Progenitor cell of endocrine pancreas (in vitro differentiated cells): ENCODE results near the gene DZIP3. TPM values are rescaled to one million over a fixed set of nuclear protein-coding genes. Genes with fewer than 3 reads are reported as not detected.

Experiments
- DNase-seq: peaks from one replicate; pipeline ENCODE4 v3.0.0; 2021; ENCODE audit warnings: low spot score; ENCODE audit not compliant: unreplicated experiment
- H3K27ac Mint-ChIP-seq: 2 replicates; pipeline ENCODE4 v1.8.0; 2021; ENCODE audit warnings: mild to moderate bottlenecking, moderate library complexity, mixed read lengths
- H3K27me3 Mint-ChIP-seq: 2 replicates; pipeline ENCODE4 v1.8.0; 2021; ENCODE audit warnings: mixed read lengths
- H3K36me3 Mint-ChIP-seq: 2 replicates; pipeline ENCODE4 v1.8.0; 2022; ENCODE audit warnings: mixed read lengths; ENCODE audit not compliant: insufficient read depth
- H3K4me1 Mint-ChIP-seq: 2 replicates; pipeline ENCODE4 v1.8.0; 2021; ENCODE audit warnings: low read depth, mixed read lengths
- H3K4me3 Mint-ChIP-seq: 2 replicates; pipeline ENCODE4 v1.8.0; 2021; ENCODE audit warnings: low read depth, mild to moderate bottlenecking, moderate library complexity, mixed read lengths
- H3K9me3 Mint-ChIP-seq: 2 replicates; pipeline ENCODE4 v1.8.0; 2021; ENCODE audit warnings: low read depth, mixed read lengths
- CTCF ChIP-seq: fragments of 200-600 bp; sonication (generic); IDR thresholded peaks from one replicate; pipeline ENCODE4 v1.5.0; 2021; ENCODE audit warnings: antibody characterized with exemption, mild to moderate bottlenecking; ENCODE audit not compliant: unreplicated experiment
- long read RNA-seq: library from polyadenylated mRNA; unstranded; transcript quantifications from one replicate; pipeline ENCODE4 v2.0.0, GENCODE V29; 2020
- total RNA-seq: library from RNA; stranded (reverse); gene quantifications from 2 replicates; pipeline ENCODE4 v1.2.1, GENCODE V29; 2021

Gene DZIP3, protein sequence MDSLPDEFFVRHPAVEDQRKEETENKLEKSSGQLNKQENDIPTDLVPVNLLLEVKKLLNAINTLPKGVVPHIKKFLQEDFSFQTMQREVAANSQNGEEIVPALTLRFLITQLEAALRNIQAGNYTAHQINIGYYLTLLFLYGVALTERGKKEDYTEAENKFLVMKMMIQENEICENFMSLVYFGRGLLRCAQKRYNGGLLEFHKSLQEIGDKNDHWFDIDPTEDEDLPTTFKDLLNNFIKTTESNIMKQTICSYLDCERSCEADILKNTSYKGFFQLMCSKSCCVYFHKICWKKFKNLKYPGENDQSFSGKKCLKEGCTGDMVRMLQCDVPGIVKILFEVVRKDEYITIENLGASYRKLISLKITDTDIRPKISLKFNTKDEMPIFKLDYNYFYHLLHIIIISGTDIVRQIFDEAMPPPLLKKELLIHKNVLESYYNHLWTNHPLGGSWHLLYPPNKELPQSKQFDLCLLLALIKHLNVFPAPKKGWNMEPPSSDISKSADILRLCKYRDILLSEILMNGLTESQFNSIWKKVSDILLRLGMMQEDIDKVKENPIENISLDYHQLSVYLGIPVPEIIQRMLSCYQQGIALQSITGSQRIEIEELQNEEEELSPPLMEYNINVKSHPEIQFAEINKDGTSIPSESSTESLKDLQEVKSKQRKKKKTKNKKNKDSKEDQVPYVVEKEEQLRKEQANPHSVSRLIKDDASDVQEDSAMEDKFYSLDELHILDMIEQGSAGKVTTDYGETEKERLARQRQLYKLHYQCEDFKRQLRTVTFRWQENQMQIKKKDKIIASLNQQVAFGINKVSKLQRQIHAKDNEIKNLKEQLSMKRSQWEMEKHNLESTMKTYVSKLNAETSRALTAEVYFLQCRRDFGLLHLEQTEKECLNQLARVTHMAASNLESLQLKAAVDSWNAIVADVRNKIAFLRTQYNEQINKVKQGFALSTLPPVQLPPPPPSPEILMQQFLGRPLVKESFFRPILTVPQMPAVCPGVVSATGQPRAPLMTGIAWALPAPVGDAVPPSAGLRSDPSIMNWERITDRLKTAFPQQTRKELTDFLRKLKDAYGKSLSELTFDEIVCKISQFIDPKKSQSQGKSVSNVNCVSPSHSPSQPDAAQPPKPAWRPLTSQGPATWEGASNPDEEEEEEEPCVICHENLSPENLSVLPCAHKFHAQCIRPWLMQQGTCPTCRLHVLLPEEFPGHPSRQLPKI
- 33.4 and 33.6 TPM in 2 replicates for total RNA-seq
- long read RNA-seq, transcript DZIP3-203 (16 exons, 2,076 nt), result major isoform, 19 of 252 reads
- long read RNA-seq, partial matches to known transcripts, result 196 of 252 reads
- long read RNA-seq, other reads (novel, unspliced or antisense), result 37 of 252 reads

- peak within 1 kb of the TSS; percentile 99 for H3K4me3 Mint-ChIP-seq
- peaks cover 19% of the 10 kb centered on the region for H3K4me1 Mint-ChIP-seq
- no peak for TF ChIP-seq CTCF
- no peaks in the 10 kb centered on the region for H3K27me3 Mint-ChIP-seq
- no peaks in the 10 kb centered on the region for H3K36me3 Mint-ChIP-seq
- H3K9me3 Mint-ChIP-seq, result no peaks in the 10 kb centered on the region
- peak within 1 kb of the TSS; percentile 100 for H3K27ac Mint-ChIP-seq
- DNase-seq, result peak; percentile 93
Observed at GRCh38 chr3:108589081-108589997, at the start of gene DZIP3, which contains the start of gene CIP2A. TSS of gene DZIP3 (plus strand) at chr3:108589722. CDS start at chr3:108605407, 15,685 bp downstream. TSS of gene CIP2A (minus strand) at chr3:108589438. CDS start at chr3:108589375, 63 bp downstream.

DNA sequence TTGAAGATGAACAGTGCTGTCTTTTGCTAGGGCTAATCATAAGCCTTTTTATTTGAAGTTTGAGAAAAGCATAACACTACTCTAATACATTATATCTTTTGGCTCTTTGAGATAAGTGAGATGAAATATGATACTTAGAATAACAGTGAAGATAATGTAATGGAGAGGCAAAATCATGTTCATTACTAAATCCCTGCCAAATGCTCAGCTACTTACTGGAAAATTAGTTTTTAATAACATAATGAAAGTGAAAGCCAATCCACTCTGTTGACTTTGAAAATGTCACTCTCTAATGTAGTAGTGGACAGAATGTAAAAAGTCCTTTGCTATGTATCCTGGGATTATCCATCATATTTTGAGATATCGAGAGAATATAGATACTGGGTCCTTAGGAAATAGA is 43.3 kb upstream of the DZIP3 start:
- no peaks in the 10 kb centered on the region for H3K4me1 Mint-ChIP-seq
- H3K27ac Mint-ChIP-seq, result peak overlapping the region; percentile 13
- peaks cover 2% of the 10 kb centered on the region for H3K9me3 Mint-ChIP-seq
- DNase-seq, result no peak
- H3K4me3 Mint-ChIP-seq, result no peak overlapping the region
- no peaks in the 10 kb centered on the region for H3K27me3 Mint-ChIP-seq
- TF ChIP-seq CTCF, result no peak
- peaks cover 11% of the 10 kb centered on the region for H3K36me3 Mint-ChIP-seq

DNA sequence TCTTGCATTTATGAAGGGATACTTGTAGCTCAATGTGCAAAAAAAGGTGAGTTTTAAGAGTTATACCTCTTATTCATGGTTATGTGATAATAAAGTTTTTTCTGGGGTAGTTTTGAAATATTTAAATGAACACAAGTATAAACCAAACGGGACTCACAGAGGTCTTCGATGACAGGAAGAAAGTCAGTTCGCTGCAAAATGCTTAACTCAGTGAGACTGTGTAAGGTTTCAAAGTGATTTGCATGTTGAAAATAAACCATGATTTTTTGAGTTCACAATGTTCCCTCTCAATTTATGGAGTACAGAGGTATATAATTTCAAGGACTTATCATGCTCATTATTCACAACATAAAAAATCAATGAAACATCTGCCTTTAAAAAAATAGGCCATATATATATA is 42.8 kb upstream of the DZIP3 start:
- no peak overlapping the region for H3K27ac Mint-ChIP-seq
- H3K4me3 Mint-ChIP-seq, result no peak overlapping the region
- H3K9me3 Mint-ChIP-seq, result peaks cover 2% of the 10 kb centered on the region

GRCh38 chr3:108548304-108548703 is 41.2 kb upstream of the DZIP3 start:
- Mint-ChIP-seq H3K9me3 (peaks cover 1% of the 10 kb centered on the region), H3K27me3 (no peaks in the 10 kb centered on the region), H3K36me3 (peaks cover 7% of the 10 kb centered on the region), H3K4me3 (no peak overlapping the region), H3K4me1 (peaks cover 2% of the 10 kb centered on the region), H3K27ac (no peak overlapping the region)
- TF ChIP-seq CTCF, result no peak
- DNase-seq, result no peak

More for the DNA sequence above, 42.8 kb upstream of the DZIP3 start:
- peaks cover 11% of the 10 kb centered on the region for H3K36me3 Mint-ChIP-seq
- no peak for DNase-seq
- no peak for TF ChIP-seq CTCF
- no peaks in the 10 kb centered on the region for H3K27me3 Mint-ChIP-seq
- H3K4me1 Mint-ChIP-seq, result no peaks in the 10 kb centered on the region
